ENCODE results near the gene GMCL2.

GRCh38 chr5:178218237-178218776 is 31.1 kb upstream of the GMCL2 start:
- TF ChIP-seq, protein P1, sequence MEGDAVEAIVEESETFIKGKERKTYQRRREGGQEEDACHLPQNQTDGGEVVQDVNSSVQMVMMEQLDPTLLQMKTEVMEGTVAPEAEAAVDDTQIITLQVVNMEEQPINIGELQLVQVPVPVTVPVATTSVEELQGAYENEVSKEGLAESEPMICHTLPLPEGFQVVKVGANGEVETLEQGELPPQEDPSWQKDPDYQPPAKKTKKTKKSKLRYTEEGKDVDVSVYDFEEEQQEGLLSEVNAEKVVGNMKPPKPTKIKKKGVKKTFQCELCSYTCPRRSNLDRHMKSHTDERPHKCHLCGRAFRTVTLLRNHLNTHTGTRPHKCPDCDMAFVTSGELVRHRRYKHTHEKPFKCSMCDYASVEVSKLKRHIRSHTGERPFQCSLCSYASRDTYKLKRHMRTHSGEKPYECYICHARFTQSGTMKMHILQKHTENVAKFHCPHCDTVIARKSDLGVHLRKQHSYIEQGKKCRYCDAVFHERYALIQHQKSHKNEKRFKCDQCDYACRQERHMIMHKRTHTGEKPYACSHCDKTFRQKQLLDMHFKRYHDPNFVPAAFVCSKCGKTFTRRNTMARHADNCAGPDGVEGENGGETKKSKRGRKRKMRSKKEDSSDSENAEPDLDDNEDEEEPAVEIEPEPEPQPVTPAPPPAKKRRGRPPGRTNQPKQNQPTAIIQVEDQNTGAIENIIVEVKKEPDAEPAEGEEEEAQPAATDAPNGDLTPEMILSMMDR (IDR thresholded peaks at IDR 0.05; ENCODE audit: poor library complexity): no peak
- no peak for TF ChIP-seq EZH2phosphoT487 (IDR thresholded peaks at IDR 0.05; ENCODE audit: low read depth, severe bottlenecking, unreplicated experiment)
